ENCODE results near the gene SYNGR3.
"Not testable (repeated sequence)": the region's sequence is repeated elsewhere in the genome, so short reads cannot be mapped to it uniquely, and the experiment has no call there.

Gene SYNGR3

GRCh38 chr16:2032285-2033056 is 42.7 kb downstream of the SYNGR3 start:
- no peak for DNase-seq

GRCh38 chr16:2033057-2033908 is 43.5 kb downstream of the SYNGR3 start:
- DNase-seq = no peak

DNA sequence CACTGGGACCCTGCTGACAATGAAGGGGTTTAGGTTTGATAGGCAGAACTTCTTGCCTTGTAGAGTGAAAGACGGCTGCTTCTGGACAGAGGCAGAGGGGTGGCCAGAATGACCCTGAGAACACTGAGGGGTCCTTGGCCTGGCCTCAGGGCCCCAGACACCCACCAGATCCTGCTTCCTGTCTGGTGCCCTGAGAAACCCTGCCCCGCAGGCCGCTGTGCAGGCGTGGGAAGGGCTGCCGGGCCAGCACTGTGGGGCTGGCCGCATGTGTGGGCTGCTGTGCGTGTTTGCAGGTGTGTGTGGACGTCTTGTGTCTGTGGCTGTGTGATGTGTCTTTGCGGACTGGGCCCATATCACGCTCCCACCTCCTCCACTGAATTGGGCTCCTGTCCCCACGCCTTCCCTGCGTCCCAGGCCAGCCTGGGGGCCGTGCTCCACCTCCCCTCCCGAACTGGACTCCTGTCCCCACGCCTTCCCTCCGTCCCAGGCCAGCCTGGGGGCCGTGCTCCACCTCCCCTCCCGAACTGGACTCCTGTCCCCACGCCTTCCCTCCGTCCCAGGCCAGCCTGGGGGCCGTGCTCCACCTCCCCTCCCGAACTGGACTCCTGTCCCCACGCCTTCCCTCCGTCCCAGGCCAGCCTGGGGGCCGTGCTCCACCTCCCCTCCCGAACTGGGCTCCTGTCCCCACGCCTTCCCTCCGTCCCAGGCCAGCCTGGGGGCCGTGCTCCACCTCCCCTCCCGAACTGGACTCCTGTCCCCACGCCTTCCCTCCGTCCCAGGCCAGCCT is 44.3 kb downstream of the SYNGR3 start:
- DNase-seq = not testable (repeated sequence)

DNA sequence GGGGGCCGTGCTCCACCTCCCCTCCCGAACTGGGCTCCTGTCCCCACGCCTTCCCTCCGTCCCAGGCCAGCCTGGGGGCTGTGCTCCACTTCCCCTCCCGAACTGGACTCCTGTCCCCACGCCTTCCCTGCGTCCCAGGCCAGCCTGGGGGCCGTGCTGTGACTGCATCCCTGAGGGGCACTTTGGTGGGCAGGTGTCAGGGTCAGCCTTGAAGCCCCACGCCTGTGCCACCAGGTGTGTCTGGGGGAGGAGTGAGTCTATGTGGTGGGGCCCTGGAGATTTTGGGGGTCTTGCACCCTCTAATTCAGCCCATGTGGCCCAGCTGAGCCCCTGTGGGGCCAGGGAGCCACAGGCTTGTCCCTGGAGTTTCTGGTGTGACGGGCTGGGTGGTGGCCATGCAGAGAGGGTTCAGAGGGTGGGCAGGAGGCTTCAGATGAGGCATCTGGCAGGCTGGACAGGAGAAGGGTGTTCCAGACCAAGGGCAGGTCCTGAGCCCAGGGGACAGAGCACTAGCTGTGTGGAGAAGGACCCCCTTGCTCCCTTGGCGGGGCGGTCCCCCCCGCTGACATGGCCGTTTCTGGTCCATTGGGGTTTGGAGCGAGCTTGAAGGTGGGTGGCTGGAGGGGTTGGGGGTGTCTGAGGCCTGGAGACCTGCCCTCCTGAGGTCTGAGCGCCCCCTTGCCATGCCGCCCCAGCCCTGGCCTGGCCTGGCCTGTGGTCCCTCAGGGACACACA is 45.1 kb downstream of the SYNGR3 start:
- DNase-seq = no peak

- peak; percentile 71 for DNase-seq
These were observed 45.8 kb downstream of the SYNGR3 start for GRCh38 chr16:2035431-2036199.

- no peak for DNase-seq
These were observed 46.6 kb downstream of the SYNGR3 start for GRCh38 chr16:2036200-2036966.

- DNase-seq = no peak
These were observed 47.3 kb downstream of the SYNGR3 start for GRCh38 chr16:2037115-2037514.

GRCh38 chr16:2037647-2038381 is 48.0 kb downstream of the SYNGR3 start:
- DNase-seq = no peak

- no peak for DNase-seq
These were observed 48.8 kb downstream of the SYNGR3 start for GRCh38 chr16:2038382-2039231.

- no peak for DNase-seq
These were observed 49.7 kb downstream of the SYNGR3 start for GRCh38 chr16:2039274-2040031.

GRCh38 chr16:2040041-2040786 is 50.4 kb downstream of the SYNGR3 start:
- no peak for DNase-seq

GRCh38 chr16:2040787-2041522 is 51.2 kb downstream of the SYNGR3 start:
- no peak for DNase-seq

GRCh38 chr16:2042171-2042985 is 52.6 kb downstream of the SYNGR3 start:
- DNase-seq = no peak

GRCh38 chr16:2042986-2043666 is 53.4 kb downstream of the SYNGR3 start:
- DNase-seq = no peak
